ENCODE data around the gene RHBDL1. TPM values are rescaled to one million over a fixed set of nuclear protein-coding genes. Genes with fewer than 3 reads are reported as not detected.

RHBDL1 gene
- total and polyA plus RNA-seq, 9 of the 15 experiments (the other 6 are each of a cell fraction or from before 2014, with no cell fraction given), result 0.03 to 5.6 (median 1.3) TPM; not detected in 1

- TF ChIP-seq IRF1 (CRISPR knock-in tag; IDR thresholded peaks at IDR 0.05; ENCODE audit: borderline replicate concordance) (no peak), MED1 (CRISPR knock-in tag; IDR thresholded peaks at IDR 0.05; ENCODE audit: borderline replicate concordance) (no peak), ETV6 (IDR thresholded peaks at IDR 0.05; ENCODE audit: borderline replicate concordance in 1 of 2, low read depth in 2 of 2, low read length in 1 of 2) (no peak), ETV6 (CRISPR knock-in tag; IDR thresholded peaks at IDR 0.05; ENCODE audit: borderline replicate concordance) (no peak), DNMT1 (IDR thresholded peaks at IDR 0.05) (no peak), EGR1 (conservative IDR thresholded peaks at IDR 0.05) (peak; percentile 31; the same call in 1 of the 2 replicates), ETV5 (CRISPR knock-in tag; IDR thresholded peaks at IDR 0.05; ENCODE audit: low read depth) (no peak; the same call in 1 of the 2 replicates), ZKSCAN1 (IDR thresholded peaks at IDR 0.05; ENCODE audit: low read depth, low read length) (no peak), CHD1 (IDR thresholded peaks at IDR 0.05; ENCODE audit: low read length) (peak; percentile 92), HBP1 (CRISPR knock-in tag; IDR thresholded peaks at IDR 0.05) (no peak), NONO (IDR thresholded peaks at IDR 0.05; ENCODE audit: low read depth in 2 of 2, low read length in 1 of 2) (no peak), DPF2 (IDR thresholded peaks at IDR 0.05) (peak; percentile 40; the same call in 1 of the 2 replicates), KLF13 (tag; IDR thresholded peaks at IDR 0.05; ENCODE audit: borderline replicate concordance, low read depth) (peak; percentile 28; the same call in 1 of the 2 replicates), XRCC4 (IDR thresholded peaks at IDR 0.05; ENCODE audit: extremely low read depth, insufficient read depth, insufficient read length) (no peak), NKRF (IDR thresholded peaks at IDR 0.05; ENCODE audit: borderline replicate concordance) (peak; percentile 78), ZNF134 (CRISPR knock-in tag; conservative IDR thresholded peaks at IDR 0.05) (no peak), NR2C1 (IDR thresholded peaks at IDR 0.05) (no peak), NR2C1 (tag; IDR thresholded peaks at IDR 0.05) (no peak), CBFA2T3 (IDR thresholded peaks at IDR 0.05) (no peak)
Observed at GRCh38 chr16:678858-679813, 3.7 kb downstream of the RHBDL1 start (continued).

All from K562 (cell line).